GM06990 (cell line): ENCODE data around the gene HPGDS.
"Not testable (repeated sequence)": the region's sequence is repeated elsewhere in the genome, so short reads cannot be mapped to it uniquely, and the experiment has no call there.

Experiments used
- DNase-seq: peaks from one replicate; pipeline ENCODE4 v3.0.0-alpha.2; 2011; ENCODE audit not compliant: insufficient read length; ENCODE audit errors: extremely low read depth
- H3K27me3 ChIP-seq: replicated peaks from 2 replicates; pipeline ENCODE4 v1.6.0; 2011; ENCODE audit warnings: low read length; ENCODE audit not compliant: control insufficient read depth, insufficient read depth
- H3K36me3 ChIP-seq: 2 replicates; pipeline ENCODE4 v1.5.1; 2011; ENCODE audit warnings: low read length; ENCODE audit not compliant: control insufficient read depth, insufficient read depth
- H3K4me3 ChIP-seq: replicated peaks from 2 replicates; pipeline ENCODE4 v1.5.1; 2011; ENCODE audit warnings: low read depth, mild to moderate bottlenecking, control low read depth, low read length
- CTCF ChIP-seq: IDR thresholded peaks from 2 replicates; pipeline ENCODE4 v1.5.1; 2011; ENCODE audit warnings: low read length, control low read depth, mild to moderate bottlenecking, inconsistent platforms; ENCODE audit not compliant: insufficient read depth, poor library complexity, severe bottlenecking

HPGDS gene

GRCh38 chr4:94333866-94334265 lies 8.8 kb downstream of the HPGDS start:
- Histone ChIP-seq H3K4me3 (no peak overlapping the region), H3K36me3 (no peaks in the 10 kb centered on the region), H3K27me3 (no peaks in the 10 kb centered on the region)
- no peak for DNase-seq
- no peak for TF ChIP-seq CTCF

GRCh38 chr4:94332983-94333590 lies 9.5 kb downstream of the HPGDS start:
- TF ChIP-seq CTCF = no peak
- H3K4me3 ChIP-seq = no peak overlapping the region
- DNase-seq = no peak
- no peaks in the 10 kb centered on the region for H3K36me3 ChIP-seq
- H3K27me3 ChIP-seq = no peaks in the 10 kb centered on the region

- TF ChIP-seq CTCF = no peak
- no peak for DNase-seq
- Histone ChIP-seq H3K4me3 (no peak overlapping the region), H3K27me3 (no peaks in the 10 kb centered on the region), H3K36me3 (no peaks in the 10 kb centered on the region)
These were observed 12.7 kb downstream of the HPGDS start for GRCh38 chr4:94329933-94330332.

- TF ChIP-seq CTCF = no peak
- Histone ChIP-seq H3K27me3 (no peaks in the 10 kb centered on the region), H3K4me3 (no peak overlapping the region), H3K36me3 (no peaks in the 10 kb centered on the region)
- no peak for DNase-seq
These were observed 16.8 kb downstream of the HPGDS start for GRCh38 chr4:94325835-94326234.

- DNase-seq, H3K36me3 ChIP-seq, H3K27me3 ChIP-seq, H3K4me3 ChIP-seq: not testable (repeated sequence)
These were observed 22.7 kb downstream of the HPGDS start for GRCh38 chr4:94319927-94320326.

GRCh38 chr4:94307231-94307871 lies 35.3 kb downstream of the HPGDS start:
- Histone ChIP-seq H3K4me3 (no peak overlapping the region), H3K27me3 (no peaks in the 10 kb centered on the region), H3K36me3 (no peaks in the 10 kb centered on the region)
- TF ChIP-seq CTCF = no peak
- no peak for DNase-seq
